ENCODE data around the gene TEP1. TPM values are rescaled to one million over a fixed set of nuclear protein-coding genes. Genes with fewer than 3 reads are reported as not detected.

Gene TEP1
- total RNA-seq, 1 donor from 2014 or later, result 28.4 TPM

- DNase-seq (ENCODE audit: low read depth) (no peak), FAIRE-seq (no peak)
- H3K27ac ChIP-seq (ENCODE audit: low read depth, low read length), result no peak overlapping the region
- no peak for TF ChIP-seq CTCF (IDR thresholded peaks at IDR 0.05; ENCODE audit: insufficient read depth, low read depth, low read length)
- TF ChIP-seq EZH2 (IDR thresholded peaks at IDR 0.05; ENCODE audit: insufficient read depth, low read length), result no peak
- no peak overlapping the region for H3K4me3 Mint-ChIP-seq (ENCODE audit: unreplicated experiment)
- H3K36me3 ChIP-seq (ENCODE audit: insufficient read depth, low read length), result peaks cover 46% of the 10 kb centered on the region
- H3K4me1 ChIP-seq (ENCODE audit: insufficient read depth, low read length), result no peaks in the 10 kb centered on the region
- no peaks in the 10 kb centered on the region for H3K27me3 Mint-ChIP-seq (ENCODE audit: low read depth, unreplicated experiment)
- no peaks in the 10 kb centered on the region for H3K9me3 Mint-ChIP-seq (ENCODE audit: unreplicated experiment)
- H3K79me2 ChIP-seq (ENCODE audit: insufficient read depth, low read length), result no peaks in the 10 kb centered on the region
- H3K9ac ChIP-seq (ENCODE audit: low read length), result no peak overlapping the region
- peaks cover 44% of the 10 kb centered on the region for H3K36me3 Mint-ChIP-seq (ENCODE audit: low read depth, unreplicated experiment)
- H3K4me2 ChIP-seq (ENCODE audit: low read length), result no peak overlapping the region
- no peak overlapping the region for H3K4me3 ChIP-seq (ENCODE audit: insufficient read depth, low read depth, low read length)
- H3K9me3 ChIP-seq (ENCODE audit: insufficient read depth, low read depth, low read length), result no peaks in the 10 kb centered on the region
- no peaks in the 10 kb centered on the region for H3K27me3 ChIP-seq (ENCODE audit: insufficient read depth, low read length)
- no peaks in the 10 kb centered on the region for H3K4me1 Mint-ChIP-seq (ENCODE audit: low read depth, unreplicated experiment)
- no peak overlapping the region for H3K27ac Mint-ChIP-seq (ENCODE audit: unreplicated experiment)
- H2AFZ ChIP-seq (ENCODE audit: low read depth, low read length), result no peak overlapping the region
- H4K20me1 ChIP-seq (ENCODE audit: insufficient read depth, low read length), result no peaks in the 10 kb centered on the region
These were observed 36.1 kb downstream of the TEP1 start for GRCh38 chr14:20377171-20377570.

DNA sequence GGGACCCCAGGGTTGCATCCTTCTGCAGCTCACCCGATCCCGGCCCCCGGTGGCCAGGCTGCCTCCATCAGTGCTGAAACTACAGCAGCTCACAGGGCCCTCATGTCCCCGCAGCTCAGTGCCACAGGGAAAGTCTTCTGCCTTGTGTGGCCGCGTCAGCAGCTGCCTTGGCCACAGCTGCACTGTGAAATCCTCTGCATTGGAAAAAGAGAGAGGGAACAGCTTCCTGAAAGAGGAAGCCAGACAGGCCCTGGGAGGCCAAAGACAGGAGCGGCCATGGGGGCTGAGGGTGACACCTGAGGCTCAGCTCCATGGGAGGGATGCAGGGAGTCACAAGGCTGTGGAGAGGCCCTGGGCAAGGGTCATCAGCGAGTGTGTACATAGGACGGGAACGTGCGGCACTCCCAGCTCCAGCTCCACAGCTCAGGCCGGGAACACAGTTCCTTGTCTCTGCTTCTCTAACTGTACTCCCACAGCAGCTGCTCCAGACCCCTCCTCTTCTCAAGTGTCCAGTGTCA, 37.2 kb downstream of the TEP1 start:
- Mint-ChIP-seq H3K36me3 (ENCODE audit: low read depth, unreplicated experiment) (peaks cover 45% of the 10 kb centered on the region), H3K27me3 (ENCODE audit: low read depth, unreplicated experiment) (no peaks in the 10 kb centered on the region), H3K4me3 (ENCODE audit: unreplicated experiment) (peak overlapping the region; percentile 45), H3K9me3 (ENCODE audit: unreplicated experiment) (no peaks in the 10 kb centered on the region), H3K4me1 (ENCODE audit: low read depth, unreplicated experiment) (no peaks in the 10 kb centered on the region), H3K27ac (ENCODE audit: unreplicated experiment) (no peak overlapping the region)
- Histone ChIP-seq H3K27me3 (ENCODE audit: insufficient read depth, low read length) (no peaks in the 10 kb centered on the region), H3K36me3 (ENCODE audit: insufficient read depth, low read length) (peaks cover 49% of the 10 kb centered on the region), H3K9me3 (ENCODE audit: insufficient read depth, low read depth, low read length) (no peaks in the 10 kb centered on the region), H3K4me3 (ENCODE audit: insufficient read depth, low read depth, low read length) (no peak overlapping the region), H2AFZ (ENCODE audit: low read depth, low read length) (no peak overlapping the region), H3K9ac (ENCODE audit: low read length) (no peak overlapping the region), H4K20me1 (ENCODE audit: insufficient read depth, low read length) (no peaks in the 10 kb centered on the region), H3K4me1 (ENCODE audit: insufficient read depth, low read length) (no peaks in the 10 kb centered on the region), H3K4me2 (ENCODE audit: low read length) (no peak overlapping the region), H3K79me2 (ENCODE audit: insufficient read depth, low read length) (no peaks in the 10 kb centered on the region), H3K27ac (ENCODE audit: low read depth, low read length) (no peak overlapping the region)
- TF ChIP-seq EZH2 (IDR thresholded peaks at IDR 0.05; ENCODE audit: insufficient read depth, low read length) (no peak), CTCF (IDR thresholded peaks at IDR 0.05; ENCODE audit: insufficient read depth, low read depth, low read length) (no peak)
- DNase-seq (ENCODE audit: low read depth) (no peak), FAIRE-seq (no peak)

- Mint-ChIP-seq H3K4me1 (ENCODE audit: low read depth, unreplicated experiment) (no peaks in the 10 kb centered on the region), H3K27me3 (ENCODE audit: low read depth, unreplicated experiment) (no peaks in the 10 kb centered on the region), H3K27ac (ENCODE audit: unreplicated experiment) (no peak overlapping the region), H3K9me3 (ENCODE audit: unreplicated experiment) (no peaks in the 10 kb centered on the region), H3K4me3 (ENCODE audit: unreplicated experiment) (no peak overlapping the region), H3K36me3 (ENCODE audit: low read depth, unreplicated experiment) (peaks cover 40% of the 10 kb centered on the region)
- Histone ChIP-seq H3K79me2 (ENCODE audit: insufficient read depth, low read length) (no peaks in the 10 kb centered on the region), H3K4me2 (ENCODE audit: low read length) (no peak overlapping the region), H3K27ac (ENCODE audit: low read depth, low read length) (no peak overlapping the region), H3K27me3 (ENCODE audit: insufficient read depth, low read length) (no peaks in the 10 kb centered on the region), H4K20me1 (ENCODE audit: insufficient read depth, low read length) (no peaks in the 10 kb centered on the region), H3K36me3 (ENCODE audit: insufficient read depth, low read length) (peaks cover 48% of the 10 kb centered on the region), H3K4me1 (ENCODE audit: insufficient read depth, low read length) (no peaks in the 10 kb centered on the region), H3K9me3 (ENCODE audit: insufficient read depth, low read depth, low read length) (no peaks in the 10 kb centered on the region), H3K9ac (ENCODE audit: low read length) (no peak overlapping the region), H2AFZ (ENCODE audit: low read depth, low read length) (no peak overlapping the region), H3K4me3 (ENCODE audit: insufficient read depth, low read depth, low read length) (no peak overlapping the region)
- TF ChIP-seq CTCF (IDR thresholded peaks at IDR 0.05; ENCODE audit: insufficient read depth, low read depth, low read length) (no peak), EZH2 (IDR thresholded peaks at IDR 0.05; ENCODE audit: insufficient read depth, low read length) (no peak)
- DNase-seq (ENCODE audit: low read depth) (no peak), FAIRE-seq (no peak)
These were observed 37.8 kb downstream of the TEP1 start for GRCh38 chr14:20375471-20375870.
